Activated gamma-delta T cell treated with Interleukin-2 at 50 U/mL for 16 hours (primary cell): ENCODE results near the gene G3BP1.
"Not testable (repeated sequence)": the region's sequence is repeated elsewhere in the genome, so short reads cannot be mapped to it uniquely, and the experiment has no call there.

Experiments
- DNase-seq: peaks from one replicate; pipeline ENCODE4 v3.0.0-alpha.2; 2020

The G3BP1 gene

GRCh38 chr5:151800532-151800931 lies 28.8 kb downstream of the G3BP1 start:
- DNase-seq, result no peak

DNA sequence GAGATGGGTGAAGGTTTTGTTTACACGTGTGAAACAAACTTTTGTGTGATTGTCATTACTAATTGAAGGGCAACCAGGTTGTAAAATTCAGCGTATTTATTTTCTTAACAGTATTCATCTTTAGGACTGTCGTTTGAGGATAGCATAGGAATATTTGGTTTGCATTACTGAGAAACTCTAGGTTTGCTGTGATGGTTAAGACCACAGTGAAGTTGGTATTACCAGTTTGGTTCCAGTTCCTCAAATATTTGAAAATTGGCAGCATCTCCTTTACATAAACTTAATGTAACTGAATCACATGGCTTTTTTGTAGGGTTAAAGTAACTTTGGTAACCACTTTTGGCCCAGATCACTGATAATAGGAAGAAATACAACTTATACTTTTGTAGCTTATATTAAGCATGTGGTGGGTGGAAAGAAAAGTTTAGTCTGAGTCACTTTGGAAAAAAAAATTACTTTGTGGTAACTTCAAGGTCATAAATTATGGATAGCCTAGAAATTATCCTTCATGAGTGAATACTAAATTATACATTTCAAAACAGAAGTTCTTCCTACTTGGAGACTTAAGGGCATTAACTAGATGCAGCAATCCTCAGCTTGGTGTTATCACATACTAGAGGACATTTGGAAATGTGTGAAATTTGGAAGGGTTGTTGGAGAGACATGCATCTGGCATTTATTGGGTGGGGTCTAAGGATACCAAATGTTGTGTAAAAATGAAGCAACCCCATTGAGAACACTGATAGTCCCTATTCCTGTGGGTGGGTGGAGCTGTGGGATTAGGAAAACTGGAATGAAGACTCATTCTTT lies 33.9 kb downstream of the G3BP1 start:
- no peak for DNase-seq

GRCh38 chr5:151808451-151809169 lies 36.9 kb downstream of the G3BP1 start:
- no peak for DNase-seq

DNA sequence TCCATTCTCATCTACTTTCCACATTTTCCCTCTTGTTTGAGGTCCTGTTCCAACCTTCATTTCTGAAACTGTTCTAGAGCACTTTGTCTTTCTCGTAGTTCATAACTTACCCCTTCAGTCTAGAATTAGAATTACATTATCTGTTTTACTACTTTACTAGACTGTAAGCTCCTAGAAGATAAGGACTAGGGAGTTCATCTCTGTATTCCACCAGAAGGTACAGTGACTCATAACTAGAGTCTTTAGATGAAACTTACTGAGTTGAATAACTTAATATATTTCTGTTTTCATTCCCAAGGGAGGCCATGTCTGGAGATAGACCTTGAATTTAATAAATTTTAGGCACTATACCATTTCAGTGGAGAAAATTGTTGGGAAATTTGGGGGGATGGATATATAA lies 38.7 kb downstream of the G3BP1 start:
- DNase-seq, result no peak

- no peak for DNase-seq
These were observed 39.1 kb downstream of the G3BP1 start for GRCh38 chr5:151810897-151811296.

DNA sequence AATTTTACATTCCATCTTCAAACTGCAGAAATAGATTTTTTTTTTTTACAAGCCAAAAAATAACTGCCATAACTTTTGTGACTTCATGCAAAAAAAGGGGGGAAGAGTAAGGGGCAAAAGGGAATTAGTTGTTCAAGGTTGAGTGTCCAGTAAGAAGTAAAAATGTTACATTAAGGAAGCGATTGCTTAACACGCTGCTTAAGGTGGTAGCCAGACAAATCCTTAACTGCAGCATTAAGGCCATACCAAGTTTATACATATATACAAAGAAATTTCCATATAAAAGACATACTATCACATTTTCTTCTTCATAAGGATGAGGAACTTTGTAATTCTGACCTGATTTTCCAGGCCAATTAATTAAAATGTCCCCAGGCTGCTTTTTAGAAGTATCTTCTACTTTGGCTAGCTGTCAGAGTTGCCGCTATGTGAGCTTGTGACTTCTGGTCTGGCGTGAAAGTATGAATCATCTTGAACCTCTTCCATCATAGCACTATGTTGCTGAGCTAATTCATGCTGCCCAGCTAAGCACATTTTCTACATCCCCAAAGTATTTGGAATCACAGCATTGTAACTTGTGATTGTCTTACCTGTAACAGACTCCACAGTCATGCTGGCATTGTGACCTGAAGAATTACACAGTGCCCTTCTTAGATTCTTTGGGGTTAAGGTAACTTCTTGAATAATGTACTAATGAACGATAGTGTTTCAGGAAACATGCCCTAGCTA lies 40.0 kb downstream of the G3BP1 start:
- no peak for DNase-seq

GRCh38 chr5:151812757-151813309 lies 41.1 kb downstream of the G3BP1 start:
- DNase-seq, result no peak

- DNase-seq, result no peak
These were observed 43.3 kb downstream of the G3BP1 start for GRCh38 chr5:151815051-151815450.

DNA sequence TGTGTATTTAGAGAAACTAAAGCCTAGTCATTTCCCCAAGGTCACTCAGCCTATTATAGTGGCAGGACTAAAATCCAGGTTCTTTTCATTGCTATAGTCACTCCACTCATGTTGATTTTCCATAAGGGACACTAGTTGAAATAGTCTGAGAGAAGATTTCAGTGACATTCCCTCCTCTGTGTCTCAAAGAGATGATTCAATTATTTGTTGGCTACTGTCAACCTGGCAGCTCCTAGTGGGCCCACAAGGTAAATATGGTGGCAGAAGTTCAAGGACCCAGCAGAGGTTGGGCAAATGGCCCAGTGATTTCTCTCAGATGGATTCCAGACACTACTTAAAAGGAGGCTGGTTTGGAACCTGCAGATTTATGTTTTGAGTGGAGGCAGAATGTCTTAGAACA lies 48.1 kb downstream of the G3BP1 start:
- DNase-seq, result no peak

- no peak for DNase-seq
These were observed 48.5 kb downstream of the G3BP1 start for GRCh38 chr5:151820271-151820670.

DNA sequence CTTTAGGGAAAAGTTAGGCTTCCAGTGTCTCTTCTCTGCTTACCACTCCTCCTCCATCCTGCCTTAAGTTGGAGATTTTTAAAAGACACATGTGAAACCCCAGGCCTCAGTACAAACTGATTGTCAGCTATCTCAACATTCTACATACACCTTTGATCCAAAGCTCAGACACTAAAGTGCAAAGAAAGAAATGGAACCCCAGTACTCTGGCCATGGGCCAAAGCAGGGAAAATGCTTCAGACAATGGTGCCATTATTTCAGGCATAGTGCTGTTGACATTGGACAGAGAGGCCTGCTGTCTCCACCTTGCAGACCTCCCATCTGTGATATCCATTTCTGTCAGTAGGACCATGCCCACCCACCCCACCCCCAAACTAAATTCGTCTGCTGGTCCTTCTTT lies 49.1 kb downstream of the G3BP1 start:
- no peak for DNase-seq

- DNase-seq, result no peak
These were observed 50.4 kb downstream of the G3BP1 start for GRCh38 chr5:151822141-151822540.

GRCh38 chr5:151825445-151825844 lies 53.7 kb downstream of the G3BP1 start:
- no peak for DNase-seq

DNA sequence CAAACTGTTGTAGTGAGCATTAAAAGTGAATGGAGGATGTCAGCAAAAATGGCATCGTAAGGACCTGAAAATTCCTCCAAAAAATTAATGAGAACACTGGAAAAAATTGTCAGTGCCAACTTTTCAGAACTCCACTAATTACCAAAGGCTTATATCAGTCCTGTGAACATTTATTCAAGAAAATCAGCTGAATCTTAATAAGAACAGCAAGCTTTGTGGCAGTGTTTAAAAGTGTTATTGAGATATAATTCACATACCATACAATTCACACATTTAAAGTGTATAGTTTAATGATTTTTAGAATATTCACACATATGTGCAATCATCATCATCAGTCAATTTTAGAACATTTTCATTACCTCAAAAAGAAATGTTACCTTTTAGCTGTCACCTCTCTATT lies 57.6 kb downstream of the G3BP1 start:
- DNase-seq, result no peak

- DNase-seq, result not testable (repeated sequence)
These were observed 61.1 kb downstream of the G3BP1 start for GRCh38 chr5:151832843-151833242.

- no peak for DNase-seq
These were observed 75.0 kb downstream of the G3BP1 start for GRCh38 chr5:151846765-151847164.

DNA sequence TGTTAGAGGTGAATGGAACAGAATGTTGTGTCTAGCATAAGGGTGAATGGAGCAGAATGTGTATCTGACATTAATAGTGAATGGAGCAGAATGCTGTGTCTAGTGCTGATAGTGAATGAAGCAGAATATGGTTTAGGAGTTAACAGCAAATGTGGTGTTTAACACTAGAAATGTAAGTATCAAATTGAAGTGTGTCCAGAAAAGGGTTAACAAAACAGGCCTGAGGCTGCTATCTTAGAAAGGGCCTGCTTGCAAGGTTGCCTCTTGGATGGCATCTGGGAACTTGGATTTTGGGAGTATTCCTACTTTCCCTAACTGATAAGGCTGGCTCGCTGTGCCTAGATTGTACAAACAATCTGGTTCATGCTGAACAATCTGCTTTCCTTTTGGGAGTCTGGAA lies 76.1 kb downstream of the G3BP1 start:
- no peak for DNase-seq

DNA sequence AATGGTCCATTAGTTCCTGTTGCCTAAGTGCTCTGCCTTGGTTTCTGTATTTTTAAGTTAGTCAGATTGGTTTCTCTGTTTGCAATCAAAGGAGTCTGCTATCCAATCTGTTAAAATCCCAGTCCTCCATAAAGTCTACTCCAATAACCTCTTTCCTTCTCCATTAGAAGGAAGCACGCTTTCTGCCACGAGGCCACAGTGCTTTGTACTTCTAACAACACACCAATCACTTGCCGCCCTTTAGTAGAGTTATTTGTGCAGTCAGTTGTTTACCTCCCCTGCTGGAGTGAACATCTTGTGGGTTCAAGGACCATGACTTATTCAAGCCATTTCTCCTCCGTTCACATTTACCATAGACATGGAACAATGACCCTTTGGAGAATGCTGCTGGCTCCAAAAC lies 83.9 kb downstream of the G3BP1 start:
- no peak for DNase-seq

DNA sequence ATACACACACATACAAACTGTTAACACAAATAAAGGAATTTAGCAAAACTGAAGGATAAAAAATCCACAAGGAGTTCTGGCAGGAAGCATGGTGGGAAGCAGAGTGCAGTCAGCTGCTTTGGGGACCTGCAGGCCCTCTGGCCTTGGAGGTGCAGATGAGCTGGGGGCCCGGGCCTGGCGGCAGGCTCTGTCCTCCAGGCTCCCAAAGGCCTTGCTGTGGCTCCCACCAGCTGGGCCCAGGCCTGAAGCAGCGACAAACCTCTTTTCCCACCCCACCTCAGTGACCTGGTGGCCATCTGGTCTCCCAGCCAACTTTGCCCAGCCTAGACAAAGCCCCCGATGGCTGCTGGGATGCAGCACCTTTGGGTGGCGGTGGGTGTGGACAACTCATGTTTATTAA lies 85.1 kb downstream of the G3BP1 start:
- no peak for DNase-seq

GRCh38 chr5:151860867-151861266 lies 89.1 kb downstream of the G3BP1 start:
- DNase-seq, result not testable (repeated sequence)
